Sigmoid colon (tissue), 7 donors: ENCODE results near the gene AEBP1. TPM values are rescaled to one million over a fixed set of nuclear protein-coding genes. Genes with fewer than 3 reads are reported as not detected.
A peak's percentile ranks its signal among the peaks of the same experiment; 100 is the strongest.

Experiments
- DNase-seq: peaks from one replicate; pipeline ENCODE4 v3.0.0-alpha.2; 2019
- H3K27ac ChIP-seq, 4 donors: fragments of 200-600 bp; sonication (generic); one replicate each; pipeline ENCODE4 v1.5.1; 2016 to 2019; ENCODE audit warnings: mild to moderate bottlenecking in 1 of 4
- H3K27me3 ChIP-seq, 3 donors: fragments of 200-600 bp; sonication (generic); one replicate each; pipeline ENCODE4 v1.5.1; 2019; ENCODE audit warnings: mild to moderate bottlenecking in 1 of 3
- H3K36me3 ChIP-seq, 4 donors: fragments of 200-600 bp; sonication (generic); one replicate each; pipeline ENCODE4 v1.5.1; 2016 to 2019
- H3K4me1 ChIP-seq, 4 donors: fragments of 200-600 bp; sonication (generic); one replicate each; pipeline ENCODE4 v1.5.1; 2017 to 2019
- H3K4me3 ChIP-seq, 4 donors: fragments of 200-600 bp; sonication (generic); one replicate each; pipeline ENCODE4 v1.5.1; 2017 to 2019; ENCODE audit warnings: mild to moderate bottlenecking in 2 of 4, moderate library complexity in 1 of 4
- H3K9me3 ChIP-seq, 4 donors: fragments of 200-600 bp in 3 of 4; sonication (generic) in 3 of 4; one replicate each; pipeline versions ENCODE4 v1.5.1 to v1.6.1; 2013 to 2019
- CTCF ChIP-seq, 4 experiments: fragments of 450-650 bp in 3 of 4; fragments of 200-600 bp in 1 of 4; IDR thresholded peaks; one replicate each; pipeline ENCODE4 v1.5.1; 2016 to 2019; ENCODE audit warnings: antibody characterized with exemption in 4 of 4, mild to moderate bottlenecking in 3 of 4, moderate library complexity in 2 of 4
- EP300 ChIP-seq, 4 donors: sonication (generic); formaldehyde crosslinking; IDR thresholded peaks; one replicate each; pipeline ENCODE4 v1.6.1; 2017; ENCODE audit warnings: antibody characterized with exemption in 4 of 4
- POLR2A ChIP-seq, 2 donors: fragments of 450-650 bp; IDR thresholded peaks; one replicate each; pipeline ENCODE4 v1.6.1; 2016; ENCODE audit warnings: antibody characterized with exemption in 2 of 2, mild to moderate bottlenecking in 2 of 2, moderate library complexity in 2 of 2
- POLR2AphosphoS5 ChIP-seq, 4 donors: sonication (generic); formaldehyde crosslinking; IDR thresholded peaks; one replicate each; pipeline ENCODE4 v1.6.1; 2017; ENCODE audit warnings: antibody characterized with exemption in 4 of 4
- WGBS, 2 donors: extraction: QIAGEN DNeasy Blood & Tissue Kit; methylation state at CpG; one replicate each; pipeline ENCODE4 v1.1.7; 2013; 5-methylcytosine and 5-hydroxymethylcytosine counted together
- intact Hi-C: fragments of 100-400 bp; cut with DNase I; formaldehyde crosslinking; loops from one replicate; pipeline ENCODE4 v1.15.1; 2023
- polyA plus RNA-seq, 3 donors: library from polyadenylated mRNA; stranded (reverse); fragments of 200-250 nt; gene quantifications; one replicate each; pipeline ENCODE4 v1.2.3, GENCODE V29; 2013
- total RNA-seq, 4 donors: library from RNA; depleted of rRNA; stranded (reverse); fragments of >200 nt; gene quantifications; one replicate each; pipeline ENCODE4 v1.1.0, GENCODE V29; 2016
- donor health status: healthy with polysubstance abuse.
- donor health status: Bipolar disorder and iron deficiency.
- donor health status: healthy.

The AEBP1 gene
- total and polyA plus RNA-seq, 7 donors, result 2.5 to 182 (median 74.6) TPM

- H3K4me1 ChIP-seq, result peaks cover 0 to 25% (median 21%) of the 10 kb centered on the region in 4 donors
Observed at GRCh38 chr7:44101966-44102845, 1.9 kb upstream of the AEBP1 start.

GRCh38 chr7:44102846-44103565 lies 1.1 kb upstream of the AEBP1 start:
- 70 to 82% methylated on average over 8 of the region's 8 CpGs for WGBS, 2 donors
- H3K9me3 ChIP-seq, result no peaks in the 10 kb centered on the region
- DNase-seq, result no peak
- peaks cover 5 to 41% (median 14%) of the 10 kb centered on the region in 3 donors for H3K27me3 ChIP-seq
- TF ChIP-seq CTCF (IDR thresholded peaks at IDR 0.05) (no peak), EP300 (IDR thresholded peaks at IDR 0.05) (no peak), POLR2AphosphoS5 (IDR thresholded peaks at IDR 0.05) (no peak), POLR2A (IDR thresholded peaks at IDR 0.05) (no peak)
- H3K27ac ChIP-seq, result peak overlapping the region; percentile 74 to 91 (median 78)
- intact Hi-C loops, result no loop called here
- no peak overlapping the region for H3K4me3 ChIP-seq
- H3K4me1 ChIP-seq, result peaks cover 0 to 29% (median 21%) of the 10 kb centered on the region in 4 donors
- peaks cover 0 to 9% (median 0%) of the 10 kb centered on the region in 4 donors for H3K36me3 ChIP-seq

More at GRCh38 chr7:44101966-44102845, 1.9 kb upstream of the AEBP1 start:
- Histone ChIP-seq H3K9me3 (no peaks in the 10 kb centered on the region), H3K27me3 (peaks cover 5 to 34% (median 14%) of the 10 kb centered on the region in 3 donors), H3K27ac (peak overlapping the region; percentile 61 to 91 (median 75)), H3K36me3 (peaks cover 0 to 6% (median 0%) of the 10 kb centered on the region in 4 donors), H3K4me3 (no peak overlapping the region)
- DNase-seq, result peak; percentile 65
- intact Hi-C loops, result no loop called here
- WGBS, 2 donors, result 87 to 88% methylated on average over 14 of the region's 14 CpGs
- TF ChIP-seq POLR2A (IDR thresholded peaks at IDR 0.05) (no peak), EP300 (IDR thresholded peaks at IDR 0.05) (no peak), POLR2AphosphoS5 (IDR thresholded peaks at IDR 0.05) (no peak), CTCF (IDR thresholded peaks at IDR 0.05) (no peak)

- peak overlapping the region; percentile 74 to 91 (median 78) for H3K27ac ChIP-seq
- peaks cover 0 to 29% (median 21%) of the 10 kb centered on the region in 4 donors for H3K4me1 ChIP-seq
- peak overlapping the region in 2 of 4 donors; percentile 55 to 65 for H3K4me3 ChIP-seq
- peaks cover 0 to 9% (median 0%) of the 10 kb centered on the region in 4 donors for H3K36me3 ChIP-seq
- TF ChIP-seq POLR2A (IDR thresholded peaks at IDR 0.05), result no peak
- TF ChIP-seq CTCF (IDR thresholded peaks at IDR 0.05), result no peak
- no peak for TF ChIP-seq POLR2AphosphoS5 (IDR thresholded peaks at IDR 0.05)
- no peak for TF ChIP-seq EP300 (IDR thresholded peaks at IDR 0.05)
- H3K27me3 ChIP-seq, result peaks cover 5 to 46% (median 14%) of the 10 kb centered on the region in 3 donors
- intact Hi-C loops, result no loop called here
- no peak for DNase-seq
- H3K9me3 ChIP-seq, result no peaks in the 10 kb centered on the region
- WGBS, 2 donors, result 49 to 63% methylated on average over 8 of the region's 8 CpGs
Observed at GRCh38 chr7:44103566-44103922, 601 bp upstream of the AEBP1 start.

GRCh38 chr7:44104860-44105771 lies 971 bp downstream of the AEBP1 start:
- 27 to 46% methylated on average over 28 of the region's 28 CpGs for WGBS, 2 donors
- Histone ChIP-seq H3K27me3 (peaks cover 5 to 60% (median 17%) of the 10 kb centered on the region in 3 donors), H3K4me3 (peak overlapping the region; percentile 45 to 65 (median 52)), H3K36me3 (peaks cover 0 to 22% (median 3%) of the 10 kb centered on the region in 4 donors), H3K4me1 (peaks cover 0 to 29% (median 21%) of the 10 kb centered on the region in 4 donors), H3K27ac (peak overlapping the region; percentile 74 to 91 (median 78)), H3K9me3 (no peaks in the 10 kb centered on the region)
- DNase-seq, result peak; percentile 82
- peak in 1 of 4 donors; percentile 15 for TF ChIP-seq EP300 (IDR thresholded peaks at IDR 0.05)
- peak; percentile 30 to 56 (median 47) for TF ChIP-seq POLR2AphosphoS5 (IDR thresholded peaks at IDR 0.05)
- no peak for TF ChIP-seq POLR2A (IDR thresholded peaks at IDR 0.05)
- TF ChIP-seq CTCF (IDR thresholded peaks at IDR 0.05), result no peak
- intact Hi-C loops, result no loop called here
